ENCODE data around the gene TMEM132D.

GRCh38 chr12:129383956-129384355, 519.9 kb downstream of the TMEM132D start:
- TF ChIP-seq, protein P1, sequence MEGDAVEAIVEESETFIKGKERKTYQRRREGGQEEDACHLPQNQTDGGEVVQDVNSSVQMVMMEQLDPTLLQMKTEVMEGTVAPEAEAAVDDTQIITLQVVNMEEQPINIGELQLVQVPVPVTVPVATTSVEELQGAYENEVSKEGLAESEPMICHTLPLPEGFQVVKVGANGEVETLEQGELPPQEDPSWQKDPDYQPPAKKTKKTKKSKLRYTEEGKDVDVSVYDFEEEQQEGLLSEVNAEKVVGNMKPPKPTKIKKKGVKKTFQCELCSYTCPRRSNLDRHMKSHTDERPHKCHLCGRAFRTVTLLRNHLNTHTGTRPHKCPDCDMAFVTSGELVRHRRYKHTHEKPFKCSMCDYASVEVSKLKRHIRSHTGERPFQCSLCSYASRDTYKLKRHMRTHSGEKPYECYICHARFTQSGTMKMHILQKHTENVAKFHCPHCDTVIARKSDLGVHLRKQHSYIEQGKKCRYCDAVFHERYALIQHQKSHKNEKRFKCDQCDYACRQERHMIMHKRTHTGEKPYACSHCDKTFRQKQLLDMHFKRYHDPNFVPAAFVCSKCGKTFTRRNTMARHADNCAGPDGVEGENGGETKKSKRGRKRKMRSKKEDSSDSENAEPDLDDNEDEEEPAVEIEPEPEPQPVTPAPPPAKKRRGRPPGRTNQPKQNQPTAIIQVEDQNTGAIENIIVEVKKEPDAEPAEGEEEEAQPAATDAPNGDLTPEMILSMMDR (conservative IDR thresholded peaks at IDR 0.05; ENCODE audit: low read depth, low read length) = no peak
- TF ChIP-seq EZH2 (IDR thresholded peaks at IDR 0.05; ENCODE audit: borderline replicate concordance, low read depth, low read length, poor library complexity, severe bottlenecking) = no peak
